ENCODE measurements around the gene BTBD9.
A peak's percentile ranks its signal among the peaks of the same experiment; 100 is the strongest.

BTBD9 gene

DNA sequence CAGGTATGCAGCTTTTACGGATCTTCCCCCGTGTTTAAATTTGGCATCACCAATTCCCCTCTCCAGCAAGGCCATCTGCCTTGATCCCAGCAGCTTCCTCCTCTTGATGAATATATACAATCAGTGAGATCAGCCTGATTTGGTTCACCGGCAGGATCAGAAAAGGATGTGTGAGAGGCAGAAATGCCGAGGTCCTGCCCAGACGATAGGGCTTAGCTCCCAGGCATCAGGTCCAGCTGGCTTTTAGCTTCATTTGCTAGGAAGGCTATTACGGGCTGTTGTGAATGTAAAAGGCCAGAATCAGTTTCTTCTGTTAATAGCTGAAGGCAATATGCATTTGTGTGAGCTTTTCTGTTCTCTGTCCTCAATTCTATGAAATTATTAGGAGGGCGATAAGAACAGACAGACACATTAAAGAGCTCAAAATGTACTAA is 372.8 kb downstream of the BTBD9 start:
- Histone ChIP-seq H3K27me3 (no peaks in the 10 kb centered on the region), H3K4me1 (peaks cover 3% of the 10 kb centered on the region; the same call in 1 of the 2 replicates), H3K36me3 (no peaks in the 10 kb centered on the region), H3K9me3 (peaks cover 3% of the 10 kb centered on the region; the same call in 1 of the 2 replicates), H3K4me3 (ENCODE audit: low read depth, low read length) (no peak overlapping the region)
- TF ChIP-seq, protein P1, sequence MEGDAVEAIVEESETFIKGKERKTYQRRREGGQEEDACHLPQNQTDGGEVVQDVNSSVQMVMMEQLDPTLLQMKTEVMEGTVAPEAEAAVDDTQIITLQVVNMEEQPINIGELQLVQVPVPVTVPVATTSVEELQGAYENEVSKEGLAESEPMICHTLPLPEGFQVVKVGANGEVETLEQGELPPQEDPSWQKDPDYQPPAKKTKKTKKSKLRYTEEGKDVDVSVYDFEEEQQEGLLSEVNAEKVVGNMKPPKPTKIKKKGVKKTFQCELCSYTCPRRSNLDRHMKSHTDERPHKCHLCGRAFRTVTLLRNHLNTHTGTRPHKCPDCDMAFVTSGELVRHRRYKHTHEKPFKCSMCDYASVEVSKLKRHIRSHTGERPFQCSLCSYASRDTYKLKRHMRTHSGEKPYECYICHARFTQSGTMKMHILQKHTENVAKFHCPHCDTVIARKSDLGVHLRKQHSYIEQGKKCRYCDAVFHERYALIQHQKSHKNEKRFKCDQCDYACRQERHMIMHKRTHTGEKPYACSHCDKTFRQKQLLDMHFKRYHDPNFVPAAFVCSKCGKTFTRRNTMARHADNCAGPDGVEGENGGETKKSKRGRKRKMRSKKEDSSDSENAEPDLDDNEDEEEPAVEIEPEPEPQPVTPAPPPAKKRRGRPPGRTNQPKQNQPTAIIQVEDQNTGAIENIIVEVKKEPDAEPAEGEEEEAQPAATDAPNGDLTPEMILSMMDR (IDR thresholded peaks at IDR 0.05; ENCODE audit: low read depth, low read length) = no peak
- no peak for DNase-seq

DNA sequence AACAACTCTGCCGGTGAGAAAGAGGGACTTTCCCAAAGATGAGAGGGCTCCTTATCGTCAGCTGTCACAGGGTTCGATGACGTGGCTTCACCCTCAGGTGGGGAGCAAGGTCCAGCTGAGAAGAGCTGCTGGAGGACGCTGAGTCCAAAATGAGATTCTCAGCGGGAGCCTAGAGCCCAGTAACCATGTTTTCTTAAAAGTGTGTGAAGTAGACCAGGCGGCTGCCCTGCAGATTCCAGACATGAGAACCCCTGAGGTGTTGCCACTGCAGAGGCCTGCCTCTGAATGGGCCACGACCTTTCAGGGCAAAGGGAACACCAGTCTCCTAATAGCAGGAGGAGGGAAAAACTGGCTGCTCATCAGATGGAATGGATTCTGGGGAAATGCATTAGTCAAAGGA is 375.1 kb downstream of the BTBD9 start:
- H3K9me3 ChIP-seq = no peaks in the 10 kb centered on the region
- no peaks in the 10 kb centered on the region for H3K27me3 ChIP-seq
- H3K4me3 ChIP-seq (ENCODE audit: low read depth, low read length) = no peak overlapping the region
- H3K4me1 ChIP-seq = peaks cover 3% of the 10 kb centered on the region
- DNase-seq = no peak
- no peaks in the 10 kb centered on the region for H3K36me3 ChIP-seq
- TF ChIP-seq, protein P1 (IDR thresholded peaks at IDR 0.05; ENCODE audit: low read depth, low read length) = no peak

DNA sequence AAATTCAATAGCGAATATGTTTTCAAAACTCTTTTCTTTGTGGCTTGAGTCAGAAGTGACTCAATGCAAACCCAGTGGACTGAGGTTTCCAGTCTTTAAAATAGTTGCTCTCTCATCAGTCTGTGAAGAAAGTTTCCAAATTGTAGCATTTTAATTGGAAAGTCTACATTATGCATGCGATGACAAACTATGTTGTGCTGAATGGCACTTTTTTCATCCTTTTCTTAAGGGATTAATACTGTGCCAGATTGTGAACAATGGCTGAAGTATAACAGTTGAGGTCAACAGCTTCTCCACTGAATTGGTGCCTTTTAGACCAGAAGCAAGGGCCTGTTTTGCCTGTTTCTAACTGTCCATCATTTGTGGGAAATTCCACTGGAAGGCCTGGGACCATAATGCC is 377.1 kb downstream of the BTBD9 start:
- TF ChIP-seq, protein P1 (IDR thresholded peaks at IDR 0.05; ENCODE audit: low read depth, low read length) = no peak
- Histone ChIP-seq H3K9me3 (no peaks in the 10 kb centered on the region), H3K27me3 (no peaks in the 10 kb centered on the region), H3K36me3 (no peaks in the 10 kb centered on the region), H3K4me1 (peaks cover 3% of the 10 kb centered on the region), H3K4me3 (ENCODE audit: low read depth, low read length) (no peak overlapping the region)
- no peak for DNase-seq

DNA sequence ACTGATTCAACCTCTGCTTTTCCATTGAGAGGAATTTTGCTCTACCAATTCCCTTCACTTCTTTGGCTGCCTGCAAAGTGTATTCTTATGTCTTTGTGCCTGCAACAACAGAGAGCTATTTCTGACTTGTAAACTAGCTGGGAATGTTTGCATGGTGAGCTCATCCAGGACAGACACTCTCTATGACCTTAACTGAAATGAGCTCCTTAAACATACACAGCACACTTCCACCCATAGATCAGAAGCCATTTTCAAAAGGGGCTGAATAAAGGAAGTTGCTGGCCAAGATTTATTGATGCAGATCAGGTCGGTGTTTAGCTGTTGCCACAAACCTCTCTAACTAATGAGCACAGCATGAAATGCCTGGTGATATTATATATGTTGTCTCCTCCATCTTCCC is 377.7 kb downstream of the BTBD9 start:
- no peak overlapping the region for H3K4me3 ChIP-seq (ENCODE audit: low read depth, low read length)
- no peaks in the 10 kb centered on the region for H3K36me3 ChIP-seq
- DNase-seq = no peak
- H3K4me1 ChIP-seq = peaks cover 2% of the 10 kb centered on the region
- no peaks in the 10 kb centered on the region for H3K27me3 ChIP-seq
- H3K9me3 ChIP-seq = no peaks in the 10 kb centered on the region
- TF ChIP-seq, protein P1 (IDR thresholded peaks at IDR 0.05; ENCODE audit: low read depth, low read length) = no peak

DNA sequence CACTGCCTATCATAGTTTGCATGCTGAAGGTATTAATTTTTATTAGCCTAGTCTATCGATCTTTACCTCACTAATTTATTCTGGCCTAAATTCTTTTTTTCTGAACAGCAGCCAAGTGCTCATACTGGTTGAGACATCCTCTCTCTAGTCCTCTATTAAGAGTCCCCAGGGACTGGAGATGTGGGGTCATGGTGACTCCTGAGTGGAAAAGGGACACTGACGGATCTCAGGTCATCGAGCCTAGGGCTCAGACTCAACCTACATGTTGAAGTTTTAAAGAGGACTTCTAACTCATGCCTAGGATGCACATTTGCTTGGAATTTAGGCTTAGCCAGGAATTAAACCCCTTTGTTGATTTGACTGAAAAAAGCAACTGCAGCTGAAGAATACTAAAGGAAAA is 378.1 kb downstream of the BTBD9 start:
- H3K27me3 ChIP-seq = no peaks in the 10 kb centered on the region
- H3K36me3 ChIP-seq = no peaks in the 10 kb centered on the region
- DNase-seq = peak; percentile 28
- TF ChIP-seq, protein P1 (IDR thresholded peaks at IDR 0.05; ENCODE audit: low read depth, low read length) = no peak
- no peaks in the 10 kb centered on the region; the same call in 1 of the 2 replicates for H3K4me1 ChIP-seq
- H3K4me3 ChIP-seq (ENCODE audit: low read depth, low read length) = no peak overlapping the region
- H3K9me3 ChIP-seq = no peaks in the 10 kb centered on the region

DNA sequence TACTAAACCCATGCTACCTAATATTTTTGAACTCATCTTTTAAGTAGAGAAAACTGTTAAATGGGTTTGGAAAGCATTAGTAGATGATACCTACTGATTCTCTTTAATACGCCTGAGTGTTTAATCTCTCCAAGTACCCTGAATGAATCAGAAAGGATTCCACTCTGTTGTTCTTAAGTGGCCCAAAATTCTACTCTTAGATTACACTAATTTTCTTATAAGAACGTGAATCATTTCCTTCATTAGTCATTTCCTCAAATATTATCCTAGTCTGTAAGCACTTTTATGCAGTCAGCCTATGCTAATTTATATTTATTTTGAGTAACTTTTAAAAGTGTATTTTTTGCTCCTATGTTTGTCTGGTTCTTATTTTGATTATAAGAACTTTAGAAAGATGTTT is 380.0 kb downstream of the BTBD9 start:
- no peaks in the 10 kb centered on the region for H3K27me3 ChIP-seq
- TF ChIP-seq, protein P1 (IDR thresholded peaks at IDR 0.05; ENCODE audit: low read depth, low read length) = no peak
- H3K36me3 ChIP-seq = no peaks in the 10 kb centered on the region; the same call in 1 of the 2 replicates
- H3K4me1 ChIP-seq = no peaks in the 10 kb centered on the region; the same call in 1 of the 2 replicates
- no peak overlapping the region for H3K4me3 ChIP-seq (ENCODE audit: low read depth, low read length)
- no peaks in the 10 kb centered on the region for H3K9me3 ChIP-seq
- DNase-seq = no peak
